ENCODE measurements around the gene ADK. TPM values are rescaled to one million over a fixed set of nuclear protein-coding genes. Genes with fewer than 3 reads are reported as not detected.

ADK gene
- total and polyA plus RNA-seq, 2 of the 13 experiments (the other 11 are each of a cell fraction or from before 2014, with no cell fraction given): 48.6 to 79.1 TPM

GRCh38 chr10:74548676-74549075 lies 397.7 kb downstream of the ADK start:
- BruUV-seq (replicated peaks): no TSS peak
- H3K27ac ChIP-seq (ENCODE audit: extremely low read length, insufficient read depth, low read length): peak overlapping the region; percentile 54
- no peaks in the 10 kb centered on the region for H3K27me3 ChIP-seq (ENCODE audit: control insufficient read depth in 1 of 2, insufficient read depth in 2 of 2, low read length in 2 of 2)
- DNase-seq (ENCODE audit: low spot score): peak; percentile 85
- H3K79me2 ChIP-seq (ENCODE audit: insufficient read depth, low read length): no peaks in the 10 kb centered on the region
- H3K9ac ChIP-seq (ENCODE audit: insufficient read depth, low read depth, low read length): no peak overlapping the region
- H4K20me1 ChIP-seq (ENCODE audit: insufficient read depth, low read length): no peaks in the 10 kb centered on the region
- ChIA-PET POLR2A (no interaction called here), CTCF (ENCODE audit: low intra/inter-chr PET ratio, low total read pairs) (no interaction called here)
- 5% methylated on average over 2 of the region's 2 CpGs for WGBS (ENCODE audit: low lambda C conversion rate)
- FAIRE-seq: no peak
- H3K9me3 ChIP-seq (ENCODE audit: low read length): no peaks in the 10 kb centered on the region
- ATAC-seq: peak; percentile 84
- peaks cover 22% of the 10 kb centered on the region for H3K4me1 ChIP-seq (ENCODE audit: insufficient read depth, low read length)
- H3K36me3 ChIP-seq (replicated peaks in 1 of 2; ENCODE audit: control insufficient read depth in 1 of 2, insufficient read depth in 2 of 2, low read length in 2 of 2): no peaks in the 10 kb centered on the region
- no peak overlapping the region for H3K4me3 ChIP-seq (replicated peaks in 1 of 3; ENCODE audit: insufficient read depth in 1 of 3, low read depth in 2 of 3, low read length in 3 of 3)
- intact Hi-C loops (cut with micrococcal nuclease; ENCODE audit: unreplicated experiment) (no loop called here), in situ Hi-C loops (cut with HindIII; ENCODE audit: extremely low pct_ligation_motif_present, low pct_unique_long_range_greater_than_20kb) (no loop called here)
- 0 out of 2 replicates have a peak overlapping the region, but pooled peaks have one; percentile 15 for H3K4me2 ChIP-seq (ENCODE audit: low read depth, low read length)
- H2AFZ ChIP-seq (ENCODE audit: low read length): no peak overlapping the region
- TF ChIP-seq CREB1 (IDR thresholded peaks at IDR 0.05) (no peak), CREB1 (CRISPR knock-in tag; IDR thresholded peaks at IDR 0.05) (peak; percentile 44), EP300 (IDR thresholded peaks at IDR 0.05; ENCODE audit: low read depth in 2 of 2, low read length in 2 of 2) (peak in 1 of 2 experiments; percentile 68; a peak in 2 of 4 replicates), EP300 (CRISPR knock-in tag; IDR thresholded peaks at IDR 0.05; ENCODE audit: borderline replicate concordance) (no peak), ZNF260 (CRISPR knock-in tag; IDR thresholded peaks at IDR 0.05; ENCODE audit: borderline replicate concordance, low read depth) (no peak), DMAP1 (CRISPR knock-in tag; IDR thresholded peaks at IDR 0.05) (no peak), NCOR1 (IDR thresholded peaks at IDR 0.05; ENCODE audit: borderline replicate concordance, low read length) (0 out of 2 replicates have a peak, but pooled peaks have one; percentile 8), ZNF317 (CRISPR knock-in tag; IDR thresholded peaks at IDR 0.05) (no peak), SMAD1 (CRISPR knock-in tag; IDR thresholded peaks at IDR 0.05; ENCODE audit: borderline replicate concordance, low read depth) (no peak), ZSCAN22 (CRISPR knock-in tag; IDR thresholded peaks at IDR 0.05) (no peak), ZNF337 (CRISPR knock-in tag; IDR thresholded peaks at IDR 0.05; ENCODE audit: borderline replicate concordance, low read depth) (no peak), ZBTB7B (CRISPR knock-in tag; IDR thresholded peaks at IDR 0.05) (no peak), MBD4 (IDR thresholded peaks at IDR 0.05; ENCODE audit: borderline replicate concordance, low read length) (no peak), THAP7 (CRISPR knock-in tag; IDR thresholded peaks at IDR 0.05) (no peak), RCOR2 (CRISPR knock-in tag; IDR thresholded peaks at IDR 0.05) (0 out of 2 replicates have a peak, but pooled peaks have one; percentile 29), POLR2AphosphoS2 (IDR thresholded peaks at IDR 0.05; ENCODE audit: low read depth, low read length) (no peak), ZNF773 (CRISPR knock-in tag; IDR thresholded peaks at IDR 0.05; ENCODE audit: borderline replicate concordance) (no peak)
- TF ChIP-seq, protein P1, sequence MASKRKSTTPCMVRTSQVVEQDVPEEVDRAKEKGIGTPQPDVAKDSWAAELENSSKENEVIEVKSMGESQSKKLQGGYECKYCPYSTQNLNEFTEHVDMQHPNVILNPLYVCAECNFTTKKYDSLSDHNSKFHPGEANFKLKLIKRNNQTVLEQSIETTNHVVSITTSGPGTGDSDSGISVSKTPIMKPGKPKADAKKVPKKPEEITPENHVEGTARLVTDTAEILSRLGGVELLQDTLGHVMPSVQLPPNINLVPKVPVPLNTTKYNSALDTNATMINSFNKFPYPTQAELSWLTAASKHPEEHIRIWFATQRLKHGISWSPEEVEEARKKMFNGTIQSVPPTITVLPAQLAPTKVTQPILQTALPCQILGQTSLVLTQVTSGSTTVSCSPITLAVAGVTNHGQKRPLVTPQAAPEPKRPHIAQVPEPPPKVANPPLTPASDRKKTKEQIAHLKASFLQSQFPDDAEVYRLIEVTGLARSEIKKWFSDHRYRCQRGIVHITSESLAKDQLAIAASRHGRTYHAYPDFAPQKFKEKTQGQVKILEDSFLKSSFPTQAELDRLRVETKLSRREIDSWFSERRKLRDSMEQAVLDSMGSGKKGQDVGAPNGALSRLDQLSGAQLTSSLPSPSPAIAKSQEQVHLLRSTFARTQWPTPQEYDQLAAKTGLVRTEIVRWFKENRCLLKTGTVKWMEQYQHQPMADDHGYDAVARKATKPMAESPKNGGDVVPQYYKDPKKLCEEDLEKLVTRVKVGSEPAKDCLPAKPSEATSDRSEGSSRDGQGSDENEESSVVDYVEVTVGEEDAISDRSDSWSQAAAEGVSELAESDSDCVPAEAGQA (IDR thresholded peaks at IDR 0.05; ENCODE audit: low read depth): no peak
- TF ChIP-seq, protein P1 (CRISPR knock-in tag; IDR thresholded peaks at IDR 0.05; ENCODE audit: borderline replicate concordance): no peak
- TF ChIP-seq, protein P2, sequence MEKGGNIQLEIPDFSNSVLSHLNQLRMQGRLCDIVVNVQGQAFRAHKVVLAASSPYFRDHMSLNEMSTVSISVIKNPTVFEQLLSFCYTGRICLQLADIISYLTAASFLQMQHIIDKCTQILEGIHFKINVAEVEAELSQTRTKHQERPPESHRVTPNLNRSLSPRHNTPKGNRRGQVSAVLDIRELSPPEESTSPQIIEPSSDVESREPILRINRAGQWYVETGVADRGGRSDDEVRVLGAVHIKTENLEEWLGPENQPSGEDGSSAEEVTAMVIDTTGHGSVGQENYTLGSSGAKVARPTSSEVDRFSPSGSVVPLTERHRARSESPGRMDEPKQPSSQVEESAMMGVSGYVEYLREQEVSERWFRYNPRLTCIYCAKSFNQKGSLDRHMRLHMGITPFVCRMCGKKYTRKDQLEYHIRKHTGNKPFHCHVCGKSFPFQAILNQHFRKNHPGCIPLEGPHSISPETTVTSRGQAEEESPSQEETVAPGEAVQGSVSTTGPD (CRISPR knock-in tag; IDR thresholded peaks at IDR 0.05): no peak
